Common myeloid progenitor, CD34-positive (primary cell): ENCODE data around the gene C7.
"Not testable (repeated sequence)": the region's sequence is repeated elsewhere in the genome, so short reads cannot be mapped to it uniquely, and the experiment has no call there.

Source experiments
- CTCF ChIA-PET: fragments of 350-600 bp; sonication (Branson Sonifier 250); formaldehyde crosslinking; loops from one replicate; lab custom pipeline; 2021; ENCODE audit warnings: antibody characterized with exemption; lab: Charles Lee
- POLR2A ChIA-PET: fragments of 350-600 bp; sonication (Branson Sonifier 250); formaldehyde crosslinking; loops from one replicate; lab custom pipeline; 2021; ENCODE audit warnings: antibody characterized with exemption; lab: Charles Lee
- DNase-seq, 3 donors: peaks; one replicate each; pipeline versions ENCODE4 v3.0.0 to v3.0.0-alpha.2; 2013
- H3K27ac ChIP-seq, 2 experiments: 1 replicate in 1 of 2; 2 replicates in 1 of 2; pipeline ENCODE4 v1.7.0; 2013; ENCODE audit warnings: inconsistent platforms in 2 of 2, low read length in 2 of 2, mild to moderate bottlenecking in 2 of 2, low read depth in 1 of 2, moderate library complexity in 1 of 2; ENCODE audit not compliant: severe bottlenecking in 2 of 2, insufficient read depth in 1 of 2, poor library complexity in 1 of 2
- H3K27me3 ChIP-seq, 5 experiments: replicated peaks in 2 of 5; 1 replicate in 3 of 5; 2 replicates in 2 of 5; pipeline versions ENCODE4 v1.6.1 to v1.7.0; 2013; ENCODE audit warnings: low read length in 4 of 5, mild to moderate bottlenecking in 2 of 5, moderate library complexity in 2 of 5, inconsistent platforms in 1 of 5; ENCODE audit not compliant: insufficient read depth in 5 of 5, control insufficient read depth in 4 of 5
- H3K36me3 ChIP-seq, 4 experiments: 1 replicate in 2 of 4; 2 replicates in 2 of 4; pipeline versions ENCODE4 v1.6.1 to v1.7.0; 2013; ENCODE audit warnings: low read length in 3 of 4, control low read depth in 1 of 4, mild to moderate bottlenecking in 1 of 4; ENCODE audit not compliant: control insufficient read depth in 4 of 4, insufficient read depth in 4 of 4
- H3K4me1 ChIP-seq, 4 experiments: 1 replicate in 3 of 4; 2 replicates in 1 of 4; pipeline versions ENCODE4 v1.6.1 to v1.7.1; 2013; ENCODE audit warnings: low read length in 3 of 4, mild to moderate bottlenecking in 3 of 4, control low read depth in 1 of 4, inconsistent platforms in 1 of 4, moderate library complexity in 1 of 4; ENCODE audit not compliant: control insufficient read depth in 4 of 4, insufficient read depth in 4 of 4; ENCODE audit errors: control extremely low read depth in 1 of 4
- H3K4me3 ChIP-seq, 7 experiments: 1 replicate in 4 of 7; 2 replicates in 3 of 7; pipeline versions ENCODE4 v1.5.1 to v1.7.0; 2013; ENCODE audit warnings: mild to moderate bottlenecking in 7 of 7, low read length in 6 of 7, moderate library complexity in 6 of 7, inconsistent platforms in 2 of 7, low read depth in 2 of 7, control low read depth in 1 of 7; ENCODE audit not compliant: insufficient read depth in 4 of 7, control insufficient read depth in 1 of 7; ENCODE audit errors: extremely low read depth in 1 of 7
- H3K9me3 ChIP-seq, 5 experiments: 1 replicate in 4 of 5; 2 replicates in 1 of 5; pipeline versions ENCODE4 v1.6.1 to v1.7.1; 2013; ENCODE audit warnings: low read length in 4 of 5, mild to moderate bottlenecking in 2 of 5, inconsistent platforms in 1 of 5, low read depth in 1 of 5, moderate library complexity in 1 of 5; ENCODE audit not compliant: control insufficient read depth in 4 of 5, insufficient read depth in 2 of 5; ENCODE audit errors: control extremely low read depth in 1 of 5
- WGBS: methylation state at CpG from one replicate; pipeline ENCODE4 v1.1.5; 2013; ENCODE audit not compliant: insufficient coverage; 5-methylcytosine and 5-hydroxymethylcytosine counted together

C7 gene

DNA sequence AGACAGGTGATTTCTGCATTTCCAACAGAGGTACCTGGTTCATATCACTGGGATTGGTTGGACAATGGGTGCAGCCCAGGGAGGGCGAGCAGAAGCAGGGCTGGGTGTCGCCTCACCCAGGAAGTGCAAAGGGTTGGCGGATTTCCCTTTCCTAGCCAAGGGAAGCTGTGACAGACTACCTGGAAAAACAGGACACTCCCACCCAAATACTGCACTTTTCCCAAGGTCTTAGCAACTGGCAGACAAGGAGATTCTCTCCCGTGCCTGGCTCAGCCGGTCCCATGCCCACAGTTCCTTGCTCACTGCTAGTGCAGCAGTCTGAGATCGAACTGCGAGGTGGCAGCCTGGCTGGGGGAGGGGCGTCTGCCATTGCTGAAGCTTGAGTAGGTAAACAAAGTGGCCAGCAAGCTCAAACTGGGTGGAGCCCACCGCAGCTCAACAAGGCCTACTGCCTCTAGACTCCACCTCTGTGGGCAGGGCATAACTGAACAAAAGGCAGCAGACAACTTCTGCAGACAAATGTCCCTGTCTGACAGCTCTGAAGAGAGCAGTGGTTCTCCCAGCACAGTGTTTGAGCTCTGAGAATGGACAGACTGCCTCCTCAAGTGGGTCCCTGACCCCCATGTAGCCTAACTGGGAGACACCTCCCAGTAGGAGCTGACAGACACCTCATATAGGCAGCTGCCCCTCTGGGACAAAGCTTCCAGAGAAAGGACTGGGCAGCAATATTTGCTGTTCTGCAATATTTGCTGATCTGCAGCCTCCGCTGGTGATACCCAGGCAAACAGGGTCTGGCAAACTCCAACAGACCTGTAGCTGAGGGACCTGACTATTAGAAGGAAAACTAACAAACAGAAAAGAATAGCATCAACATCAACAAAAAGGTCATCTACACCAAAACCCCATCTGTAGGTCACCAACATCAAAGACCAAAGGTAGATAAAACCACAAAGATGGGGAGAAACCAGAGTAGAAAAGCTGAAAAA lies 13.6 kb upstream of the C7 start:
- CTCF ChIA-PET, result interaction anchor here (2.5 kb wide), 1 partner anchor 9 kb away, joined by 9 read pairs; no protein-coding TSS in a partner anchor
- H3K36me3 ChIP-seq, H3K27me3 ChIP-seq, H3K4me3 ChIP-seq, POLR2A ChIA-PET, H3K27ac ChIP-seq, DNase-seq, H3K4me1 ChIP-seq, H3K9me3 ChIP-seq: not testable (repeated sequence)
- WGBS, result 98% methylated on average over 7 of the region's 10 CpGs

DNA sequence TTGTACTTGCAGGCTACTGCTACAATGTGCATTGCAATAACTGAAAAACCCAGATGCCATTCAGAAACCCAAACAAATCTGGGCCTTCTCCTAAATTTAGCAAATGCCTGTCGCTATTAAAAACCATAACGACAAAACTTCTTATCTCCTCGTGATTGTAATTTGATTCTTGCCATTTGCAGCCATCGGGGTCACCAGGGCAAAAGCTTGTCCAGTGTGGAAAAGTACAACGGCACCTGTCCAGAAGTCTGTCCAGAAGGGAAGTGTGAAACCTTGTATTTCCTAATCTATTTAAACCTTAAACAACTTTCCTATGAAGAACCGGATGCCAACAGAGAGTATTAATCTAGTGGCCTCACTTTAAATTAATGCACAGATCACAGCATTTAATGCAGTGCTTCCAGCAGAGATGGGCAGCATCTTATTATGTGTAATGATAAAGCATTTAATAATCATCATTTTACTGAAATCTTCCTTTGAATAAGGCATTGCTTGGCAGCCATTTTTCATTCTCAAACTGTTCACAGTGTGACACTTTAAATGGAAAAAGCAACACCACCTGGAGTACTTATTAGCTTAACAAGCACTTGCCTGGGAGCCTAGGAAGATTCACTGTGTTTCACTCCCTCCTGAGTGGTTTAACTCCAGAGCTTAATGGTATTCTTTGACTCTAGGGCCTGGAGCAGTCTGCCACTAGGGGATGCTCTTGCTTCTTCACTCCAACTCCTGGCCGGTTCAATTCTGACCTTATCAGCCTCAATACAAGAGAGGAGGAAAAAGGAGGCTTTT lies 4.9 kb upstream of the C7 start:
- POLR2A ChIA-PET, result interaction anchor here (0.6 kb wide), 2 partner anchors 20 to 155 kb away, joined by 3 read pairs; no protein-coding TSS in a partner anchor

DNA sequence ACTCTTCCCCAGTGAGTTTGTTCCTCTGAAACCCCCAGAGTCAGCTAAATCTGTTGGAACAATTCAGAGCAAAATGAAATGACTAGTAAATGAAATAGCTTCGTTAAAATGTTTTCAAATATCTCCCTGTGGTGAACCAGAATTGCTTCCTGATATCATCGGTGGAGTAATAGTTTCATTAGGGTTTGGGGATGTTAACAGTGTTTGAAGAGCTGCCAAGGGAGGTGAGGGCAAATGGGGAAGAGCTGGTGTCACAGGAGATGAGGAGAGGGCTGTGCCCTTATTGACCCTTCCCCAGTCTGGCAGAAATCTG lies 4.3 kb upstream of the C7 start:
- no peaks in the 10 kb centered on the region for H3K9me3 ChIP-seq
- H3K27ac ChIP-seq, result no peak overlapping the region
- no peaks in the 10 kb centered on the region for H3K4me1 ChIP-seq
- 50% methylated on average over 1 of the region's 2 CpGs for WGBS
- H3K4me3 ChIP-seq, result no peak overlapping the region
- POLR2A ChIA-PET, result interaction anchor here (0.6 kb wide), 1 partner anchor 20 kb away, joined by 3 read pairs; no protein-coding TSS in a partner anchor
- CTCF ChIA-PET, result interaction anchor here (0.9 to 1.7 kb wide), 2 partner anchors 11 to 939 kb away, joined by 4 to 9 read pairs; no protein-coding TSS in a partner anchor
- H3K36me3 ChIP-seq, result no peaks in the 10 kb centered on the region
- peaks cover 0 to 2% (median 0%) of the 10 kb centered on the region in 5 experiments for H3K27me3 ChIP-seq
- no peak for DNase-seq

More for the DNA sequence above, 4.9 kb upstream of the C7 start:
- H3K4me1 ChIP-seq, result no peaks in the 10 kb centered on the region
- CTCF ChIA-PET, result interaction anchor here (0.9 to 1.7 kb wide), 3 partner anchors 10 to 939 kb away, joined by 4 to 9 read pairs (median 4); no protein-coding TSS in a partner anchor
- 97% methylated on average over 5 of the region's 7 CpGs for WGBS
- H3K36me3 ChIP-seq, result no peaks in the 10 kb centered on the region
- DNase-seq, result peak; percentile 31 to 47 (median 47)
- H3K4me3 ChIP-seq, result no peak overlapping the region
- no peaks in the 10 kb centered on the region for H3K9me3 ChIP-seq
- H3K27ac ChIP-seq, result no peak overlapping the region
- H3K27me3 ChIP-seq, result peaks cover 0 to 2% (median 0%) of the 10 kb centered on the region in 5 experiments

- Histone ChIP-seq H3K36me3 (no peaks in the 10 kb centered on the region), H3K4me1 (no peaks in the 10 kb centered on the region), H3K27me3 (peaks cover 0 to 4% (median 0%) of the 10 kb centered on the region in 5 experiments), H3K9me3 (no peaks in the 10 kb centered on the region), H3K4me3 (no peak overlapping the region), H3K27ac (no peak overlapping the region)
- CTCF ChIA-PET, result interaction anchor here (1.4 kb wide), 1 partner anchor 1192 kb away, joined by 3 read pairs; no protein-coding TSS in a partner anchor
- 100% methylated on average over 1 of the region's 1 CpG for WGBS
- DNase-seq, result no peak
- POLR2A ChIA-PET, result no interaction called here
These were observed 2.9 kb upstream of the C7 start for GRCh38 chr5:40906351-40906751.

DNA sequence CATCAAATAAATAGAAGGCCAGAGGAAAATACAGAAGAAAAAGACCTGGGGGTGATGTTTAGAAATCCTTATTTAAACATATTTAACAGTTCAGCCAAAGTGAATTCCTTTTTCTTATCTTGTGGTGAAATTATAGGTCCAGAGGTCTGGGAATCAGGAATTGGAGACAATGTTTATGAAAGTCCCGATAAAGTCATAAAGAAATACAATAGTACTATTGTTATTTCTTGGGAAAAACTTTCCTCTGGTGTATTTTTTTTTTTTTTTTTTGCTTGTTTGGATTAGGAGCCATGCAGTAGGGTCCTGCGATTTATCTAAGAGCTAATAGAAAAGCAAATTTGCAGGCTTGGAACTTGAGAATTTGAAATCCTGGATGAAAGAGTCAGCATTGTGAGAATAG lies 426 bp downstream of the C7 start:
- Histone ChIP-seq H3K27me3 (peaks cover 0 to 5% (median 0%) of the 10 kb centered on the region in 5 experiments), H3K36me3 (no peaks in the 10 kb centered on the region), H3K27ac (no peak overlapping the region), H3K9me3 (no peaks in the 10 kb centered on the region), H3K4me1 (no peaks in the 10 kb centered on the region), H3K4me3 (no peak overlapping the region)
- POLR2A ChIA-PET, result no interaction called here
- DNase-seq, result no peak
- CTCF ChIA-PET, result interaction anchor here (0.9 kb wide), 1 partner anchor 8 kb away, joined by 4 read pairs; no protein-coding TSS in a partner anchor
- 60% methylated on average over 1 of the region's 2 CpGs for WGBS

DNA sequence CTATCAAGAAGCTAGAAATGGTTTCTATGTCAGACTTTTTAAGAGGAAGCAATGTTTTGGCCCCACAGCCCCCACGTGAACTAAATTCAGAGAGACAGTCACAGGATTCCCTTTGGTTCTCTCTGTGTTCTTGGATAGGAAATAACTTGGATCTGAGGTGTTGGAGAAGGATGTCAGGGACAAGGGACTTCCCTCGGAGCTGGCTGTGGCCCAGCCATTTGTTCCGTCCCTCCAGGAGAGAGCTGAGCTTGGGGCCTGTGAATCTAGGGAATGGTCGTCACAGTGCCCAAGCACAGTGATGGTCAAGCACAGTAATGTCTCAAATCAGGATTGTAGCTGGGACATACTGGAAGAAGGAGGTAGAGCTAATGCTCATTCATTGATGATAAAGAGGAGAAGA lies 2.0 kb downstream of the C7 start:
- H3K36me3 ChIP-seq, result no peaks in the 10 kb centered on the region
- peaks cover 0 to 5% (median 0%) of the 10 kb centered on the region in 5 experiments for H3K27me3 ChIP-seq
- no peak for DNase-seq
- 66% methylated on average over 3 of the region's 4 CpGs for WGBS
- no peaks in the 10 kb centered on the region for H3K4me1 ChIP-seq
- H3K9me3 ChIP-seq, result no peaks in the 10 kb centered on the region
- H3K4me3 ChIP-seq, result no peak overlapping the region
- ChIA-PET CTCF (interaction anchor here (0.5 to 0.7 kb wide), 2 partner anchors 306 to 1341 kb away, joined by 3 read pairs; no protein-coding TSS in a partner anchor), POLR2A (no interaction called here)
- H3K27ac ChIP-seq, result no peak overlapping the region
